Activated naive CD8-positive, alpha-beta T cell treated with anti-CD3 and anti-CD28 coated beads, Interleukin-2, amount 50 U/mL, for 24 hours (primary cell): ENCODE results near the gene SNAI1.
"Not testable (repeated sequence)": the region's sequence is repeated elsewhere in the genome, so short reads cannot be mapped to it uniquely, and the experiment has no call there.

Experiments used
- ATAC-seq: fragments of 150-1000 bp; cut with Tn5 transposase; one replicate; pipeline ENCODE4 v1.10.0; 2021
- DNase-seq: peaks from one replicate; pipeline ENCODE4 v3.0.0; 2021
- H3K27ac Mint-ChIP-seq: one replicate; pipeline ENCODE4 v1.8.0; 2021; ENCODE audit warnings: mild to moderate bottlenecking, mixed read lengths
- H3K27me3 Mint-ChIP-seq: one replicate; pipeline ENCODE4 v1.8.0; 2021; ENCODE audit warnings: mixed read lengths
- H3K36me3 Mint-ChIP-seq: one replicate; pipeline ENCODE4 v1.8.0; 2021; ENCODE audit warnings: low read depth, mixed read lengths
- H3K4me1 Mint-ChIP-seq: one replicate; pipeline ENCODE4 v1.8.0; 2021; ENCODE audit warnings: mixed read lengths
- H3K4me3 Mint-ChIP-seq: one replicate; pipeline ENCODE4 v1.8.0; 2021; ENCODE audit warnings: mild to moderate bottlenecking, moderate library complexity, mixed read lengths
- H3K9me3 Mint-ChIP-seq: one replicate; pipeline ENCODE4 v1.8.0; 2021; ENCODE audit warnings: mixed read lengths

Gene SNAI1

DNA sequence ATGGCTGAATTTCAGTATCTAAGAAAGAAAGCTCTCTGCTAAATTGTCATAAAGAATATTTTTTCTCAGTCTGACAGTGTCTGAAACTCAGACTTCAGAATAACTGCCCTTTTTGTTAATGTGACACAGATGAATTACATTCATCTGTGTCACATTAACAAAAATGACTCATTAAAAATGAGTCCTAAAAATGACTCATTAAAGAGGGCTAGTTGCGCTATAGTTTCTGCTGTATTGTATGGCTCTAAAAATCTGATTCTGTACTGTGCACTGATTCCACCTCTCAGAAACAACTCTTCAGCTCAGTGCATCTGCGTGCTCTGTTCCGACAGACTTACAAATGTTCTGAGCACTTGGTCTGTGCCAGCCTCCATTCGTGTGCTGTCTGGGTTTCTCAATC is 31.6 kb upstream of the SNAI1 start:
- H3K27ac Mint-ChIP-seq: peak overlapping the region; percentile 56
- no peak for DNase-seq
- H3K4me1 Mint-ChIP-seq: peaks cover 15% of the 10 kb centered on the region
- peak; percentile 84 for ATAC-seq
- H3K9me3 Mint-ChIP-seq: no peaks in the 10 kb centered on the region
- no peak overlapping the region for H3K4me3 Mint-ChIP-seq
- no peaks in the 10 kb centered on the region for H3K27me3 Mint-ChIP-seq
- H3K36me3 Mint-ChIP-seq: peaks cover 63% of the 10 kb centered on the region

DNA sequence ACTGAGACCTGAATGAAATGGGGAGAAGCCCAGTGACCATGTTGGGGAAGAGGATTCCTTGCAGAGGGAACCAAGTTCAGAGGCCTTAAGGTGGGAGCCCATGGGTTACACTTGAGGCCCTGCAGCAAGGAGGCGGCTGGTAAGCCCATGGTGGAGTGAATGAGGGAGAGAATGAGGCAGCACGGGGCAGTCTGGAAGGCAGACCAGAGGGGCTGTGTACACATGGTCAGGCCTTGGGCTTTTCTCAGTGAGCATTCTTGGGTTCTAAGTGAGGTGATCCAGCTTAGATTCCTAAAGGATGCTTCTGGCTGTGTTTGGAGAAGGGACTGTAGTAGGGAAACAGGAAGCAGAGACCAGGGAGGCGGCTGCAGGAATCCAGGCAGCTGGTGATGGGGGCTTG is 27.6 kb upstream of the SNAI1 start:
- Mint-ChIP-seq H3K4me3 (no peak overlapping the region), H3K36me3 (peaks cover 48% of the 10 kb centered on the region), H3K27me3 (no peaks in the 10 kb centered on the region), H3K27ac (peak overlapping the region; percentile 3), H3K9me3 (no peaks in the 10 kb centered on the region), H3K4me1 (peaks cover 30% of the 10 kb centered on the region)
- ATAC-seq: no peak
- DNase-seq: no peak

DNA sequence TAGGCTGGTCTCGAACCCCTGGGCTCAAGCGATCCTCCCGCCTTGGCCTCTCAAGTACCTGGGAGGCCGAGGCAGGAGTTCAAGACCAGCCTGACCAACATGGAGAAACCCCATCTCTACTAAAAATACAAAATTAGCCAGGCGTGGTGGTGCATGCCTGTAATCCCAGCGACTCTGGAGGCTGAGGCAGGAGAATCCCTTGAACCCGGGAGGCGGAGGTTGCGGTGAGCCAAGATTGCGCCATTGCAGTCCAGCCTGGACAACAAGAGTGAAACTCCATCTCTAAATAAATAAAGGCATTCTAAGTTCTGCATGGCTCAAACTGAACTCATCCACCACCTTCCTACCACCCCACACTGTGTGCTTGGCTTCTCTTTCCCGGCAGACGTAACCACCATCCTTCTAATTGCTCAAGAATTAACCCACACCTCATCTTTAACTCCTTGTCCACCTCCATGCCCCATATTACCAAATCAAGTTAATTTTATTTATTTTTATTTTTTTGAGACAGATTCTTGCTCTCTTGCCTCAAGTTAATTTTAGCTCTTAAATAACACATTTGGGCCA is 26.9 kb upstream of the SNAI1 start:
- H3K27me3 Mint-ChIP-seq, H3K9me3 Mint-ChIP-seq, H3K4me3 Mint-ChIP-seq, ATAC-seq, DNase-seq, H3K27ac Mint-ChIP-seq: not testable (repeated sequence)
- Mint-ChIP-seq H3K4me1 (peaks cover 24% of the 10 kb centered on the region), H3K36me3 (peaks cover 40% of the 10 kb centered on the region)

DNA sequence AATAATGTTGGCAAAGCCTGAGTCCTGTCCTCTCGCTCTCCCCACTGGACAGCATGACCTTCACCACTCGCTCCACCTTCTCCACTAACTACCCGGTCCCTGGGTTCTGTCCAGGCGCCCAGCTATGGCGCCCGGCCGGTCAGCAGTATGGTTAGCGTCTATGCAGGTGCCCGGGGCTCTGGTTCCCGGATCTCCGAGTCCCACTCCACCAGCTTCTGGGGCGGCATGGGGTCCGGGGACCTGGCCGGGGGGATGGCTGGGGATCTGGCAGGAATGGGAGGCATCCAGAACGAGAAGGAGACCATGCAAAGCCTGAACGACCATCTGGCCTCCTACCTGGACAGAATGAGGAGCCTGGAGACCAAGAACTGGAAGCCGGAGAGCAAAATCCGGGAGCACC is 26.1 kb upstream of the SNAI1 start:
- no peak overlapping the region for H3K27ac Mint-ChIP-seq
- DNase-seq (no peak), ATAC-seq (no peak)
- H3K9me3 Mint-ChIP-seq: no peaks in the 10 kb centered on the region
- H3K4me1 Mint-ChIP-seq: peaks cover 19% of the 10 kb centered on the region
- H3K36me3 Mint-ChIP-seq: peaks cover 36% of the 10 kb centered on the region
- no peak overlapping the region for H3K4me3 Mint-ChIP-seq
- H3K27me3 Mint-ChIP-seq: no peaks in the 10 kb centered on the region

DNA sequence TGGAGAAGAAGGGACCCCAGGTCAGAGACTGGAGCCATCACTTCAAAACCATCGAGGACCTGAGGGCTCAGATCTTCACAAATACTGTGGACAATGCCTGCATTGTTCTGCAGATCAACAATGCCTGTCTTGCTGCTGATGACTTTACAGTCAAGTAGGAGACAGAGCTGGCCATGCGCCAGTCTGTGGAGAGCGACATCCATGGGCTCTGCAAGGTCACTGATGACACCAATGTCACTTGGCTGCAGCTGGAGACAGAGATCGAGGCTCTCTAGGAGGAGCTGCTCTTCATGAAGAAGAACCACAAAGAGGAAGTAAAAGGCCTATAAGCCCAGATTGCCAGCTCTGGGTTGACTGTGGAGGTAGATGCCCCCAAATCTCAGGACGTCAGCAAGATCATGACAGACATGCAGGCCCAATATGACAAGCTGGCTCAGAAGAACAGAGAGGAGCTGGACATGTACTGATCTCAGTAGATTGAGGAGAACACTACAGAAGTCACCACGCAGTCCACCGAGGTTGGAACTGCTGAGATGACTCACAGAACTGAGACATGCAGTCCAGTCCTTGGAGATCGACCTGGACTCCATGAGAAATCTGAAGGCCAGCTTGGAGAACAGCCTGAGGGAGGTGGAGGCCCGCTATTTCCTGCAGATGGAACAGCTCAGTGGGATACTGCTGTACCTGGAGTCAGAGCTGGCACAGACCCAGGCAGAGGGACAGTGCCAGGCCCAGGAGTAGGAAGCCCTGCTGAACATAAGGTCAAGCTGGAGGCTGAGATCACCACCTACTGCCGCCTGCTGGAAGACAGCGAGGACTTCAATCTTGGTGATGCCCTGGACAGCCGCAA is 25.5 kb upstream of the SNAI1 start:
- Mint-ChIP-seq H3K36me3 (peaks cover 33% of the 10 kb centered on the region), H3K4me1 (peaks cover 19% of the 10 kb centered on the region), H3K27ac (peak overlapping the region; percentile 59)
- DNase-seq, H3K27me3 Mint-ChIP-seq, ATAC-seq, H3K9me3 Mint-ChIP-seq, H3K4me3 Mint-ChIP-seq: not testable (repeated sequence)

DNA sequence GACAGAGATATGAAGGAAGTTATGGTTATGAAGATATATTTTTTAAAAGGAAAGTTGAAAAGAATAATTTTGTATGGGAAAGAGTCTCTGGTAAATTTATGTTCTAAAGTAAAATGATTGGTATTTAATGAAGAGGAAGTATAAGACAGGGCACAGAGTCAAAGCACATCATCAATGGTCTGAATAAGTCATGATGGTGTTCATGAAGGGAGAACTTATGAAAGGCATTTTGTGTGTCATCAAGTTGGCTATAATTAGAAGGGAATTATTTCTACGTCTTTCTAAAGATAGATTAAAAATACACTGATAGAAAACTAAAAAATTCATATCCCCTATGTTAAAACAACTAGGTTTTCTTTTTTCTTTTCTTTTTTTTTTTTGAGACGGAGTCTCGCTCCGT is 21.4 kb upstream of the SNAI1 start:
- Mint-ChIP-seq H3K36me3 (peaks cover 14% of the 10 kb centered on the region), H3K4me3 (no peak overlapping the region), H3K27ac (no peak overlapping the region), H3K4me1 (peaks cover 19% of the 10 kb centered on the region), H3K27me3 (no peaks in the 10 kb centered on the region), H3K9me3 (no peaks in the 10 kb centered on the region)
- DNase-seq: no peak
- no peak for ATAC-seq

DNA sequence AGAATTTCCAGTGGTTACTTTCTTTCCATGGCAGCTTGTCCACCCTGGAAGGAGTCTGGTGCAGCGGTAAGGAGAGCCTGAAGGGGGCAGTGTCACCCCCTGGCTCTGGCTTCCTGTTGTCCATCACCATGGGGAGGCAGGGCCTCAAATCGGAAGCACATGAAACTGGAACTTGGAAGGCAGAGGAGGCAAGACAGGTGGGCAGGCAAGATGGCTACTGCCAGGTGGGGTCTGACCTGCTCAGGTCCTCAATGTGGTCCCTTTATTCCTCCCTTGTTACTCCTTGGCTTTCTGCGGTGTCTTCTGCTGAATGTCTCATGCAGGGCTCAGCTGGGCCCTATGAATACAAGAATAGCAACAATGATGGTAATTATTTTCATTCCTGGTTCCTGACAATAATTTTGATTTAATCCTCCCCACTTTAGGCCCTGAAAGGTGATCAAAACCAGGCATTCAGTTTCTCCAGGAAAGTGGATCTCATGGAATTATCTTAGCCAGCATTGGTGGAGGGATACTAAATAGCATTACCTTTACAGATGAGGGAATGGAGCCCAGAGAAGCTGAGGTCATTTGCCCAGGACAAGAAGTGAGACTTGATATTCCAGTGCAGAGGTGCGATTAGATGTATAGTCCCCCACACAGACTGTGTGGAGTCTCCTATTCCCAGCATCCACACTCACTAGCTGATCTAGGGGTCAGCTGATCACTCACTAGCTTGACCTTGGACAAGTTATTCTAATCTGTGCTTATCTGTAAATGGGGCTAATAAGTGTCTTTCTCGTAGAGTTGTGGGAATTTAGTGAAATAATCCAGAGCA is 17.6 kb upstream of the SNAI1 start:
- ATAC-seq (peak; percentile 49), DNase-seq (no peak)
- Mint-ChIP-seq H3K4me1 (no peaks in the 10 kb centered on the region), H3K4me3 (no peak overlapping the region), H3K36me3 (no peaks in the 10 kb centered on the region), H3K27ac (no peak overlapping the region), H3K27me3 (no peaks in the 10 kb centered on the region), H3K9me3 (no peaks in the 10 kb centered on the region)

DNA sequence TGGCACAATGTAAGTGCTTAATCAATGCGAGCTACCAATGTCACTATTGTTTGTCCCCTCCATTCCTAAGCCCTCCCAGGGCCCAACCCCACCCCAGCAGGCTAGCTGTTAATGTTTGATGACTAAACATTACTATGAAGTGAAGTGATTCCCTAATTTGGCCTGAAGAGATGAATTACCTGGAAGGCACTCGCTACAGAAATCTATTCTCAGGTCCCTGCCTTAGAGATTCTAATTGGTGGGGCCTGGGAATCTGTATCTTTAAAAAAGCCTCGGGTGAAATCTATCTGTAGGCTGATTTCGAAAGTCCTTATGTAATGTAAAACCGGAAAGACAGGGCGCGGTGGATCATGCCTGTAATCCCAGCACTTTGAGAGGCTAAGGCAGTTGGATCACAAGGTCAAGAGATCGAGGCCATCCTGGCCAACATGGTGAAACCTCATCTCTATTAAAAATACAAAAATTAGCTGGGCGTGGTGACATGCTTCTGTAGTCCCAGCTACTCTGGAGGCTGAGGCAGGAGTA is 16.9 kb upstream of the SNAI1 start:
- H3K4me1 Mint-ChIP-seq: no peaks in the 10 kb centered on the region
- ATAC-seq: no peak
- no peak overlapping the region for H3K4me3 Mint-ChIP-seq
- H3K9me3 Mint-ChIP-seq: no peaks in the 10 kb centered on the region
- no peaks in the 10 kb centered on the region for H3K27me3 Mint-ChIP-seq
- H3K27ac Mint-ChIP-seq: no peak overlapping the region
- no peak for DNase-seq
- no peaks in the 10 kb centered on the region for H3K36me3 Mint-ChIP-seq

DNA sequence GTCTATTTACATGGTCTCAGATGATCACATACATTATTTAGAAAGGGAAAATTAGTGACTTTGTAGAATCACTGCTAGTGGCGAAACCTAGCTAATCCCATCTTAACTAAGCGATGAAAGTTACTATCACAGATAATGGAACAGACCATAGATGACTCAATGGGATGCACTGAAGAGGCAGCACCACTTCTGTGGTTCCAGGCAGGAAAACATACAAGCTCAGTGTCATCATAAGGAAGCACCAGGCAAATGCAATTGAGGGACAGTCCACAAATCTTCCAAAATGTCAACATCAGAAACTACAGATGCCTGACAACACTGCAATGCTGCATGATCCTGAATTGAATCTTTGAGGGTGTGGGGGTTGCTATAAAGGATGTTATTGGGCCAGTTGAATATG is 15.9 kb upstream of the SNAI1 start:
- Mint-ChIP-seq H3K4me3 (no peak overlapping the region), H3K27ac (no peak overlapping the region), H3K4me1 (no peaks in the 10 kb centered on the region), H3K27me3 (no peaks in the 10 kb centered on the region), H3K36me3 (no peaks in the 10 kb centered on the region), H3K9me3 (no peaks in the 10 kb centered on the region)
- DNase-seq (no peak), ATAC-seq (no peak)

DNA sequence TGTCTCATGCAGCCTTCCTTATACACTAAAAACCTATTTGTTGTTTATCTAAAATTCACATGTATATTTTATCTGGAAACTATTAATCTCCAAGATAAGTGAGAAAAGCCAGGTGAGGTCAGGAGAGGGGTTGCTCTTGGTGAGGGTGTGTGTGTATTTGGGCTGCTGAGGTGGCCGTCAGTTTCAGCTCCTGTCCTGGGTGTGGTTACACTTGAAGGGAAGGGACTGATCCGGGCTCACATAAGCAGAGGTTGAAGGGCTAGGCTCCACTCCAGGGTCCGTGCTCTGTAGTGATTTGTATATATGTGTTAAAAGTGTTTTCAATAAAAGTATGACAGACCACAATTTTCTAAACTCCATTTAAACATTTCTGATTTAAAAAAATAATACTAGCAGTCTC is 13.5 kb upstream of the SNAI1 start:
- Mint-ChIP-seq H3K36me3 (no peaks in the 10 kb centered on the region), H3K4me1 (no peaks in the 10 kb centered on the region), H3K9me3 (no peaks in the 10 kb centered on the region), H3K4me3 (no peak overlapping the region), H3K27me3 (no peaks in the 10 kb centered on the region), H3K27ac (no peak overlapping the region)
- DNase-seq: no peak
- ATAC-seq: no peak

DNA sequence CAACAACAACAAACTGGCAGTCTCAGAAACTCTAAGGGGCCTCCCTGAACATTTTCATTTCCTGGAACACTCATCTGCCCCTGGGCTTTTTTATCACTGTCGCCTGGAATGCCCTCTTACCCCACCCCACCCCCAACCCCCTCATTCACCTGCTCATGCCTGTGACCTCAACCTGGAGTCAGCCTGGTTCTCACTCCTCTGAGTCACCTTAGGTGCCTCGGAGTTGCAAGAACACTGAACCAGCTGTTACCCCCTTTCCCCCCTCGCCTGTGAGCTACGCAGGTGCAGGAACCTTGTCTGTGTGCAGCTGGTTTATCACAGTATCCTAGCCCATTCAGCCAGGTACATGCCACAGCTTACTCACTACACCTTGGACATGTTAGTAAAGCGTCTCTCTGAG is 12.8 kb upstream of the SNAI1 start:
- no peaks in the 10 kb centered on the region for H3K4me1 Mint-ChIP-seq
- no peak for DNase-seq
- ATAC-seq: no peak
- H3K27me3 Mint-ChIP-seq: no peaks in the 10 kb centered on the region
- no peak overlapping the region for H3K4me3 Mint-ChIP-seq
- no peaks in the 10 kb centered on the region for H3K36me3 Mint-ChIP-seq
- H3K27ac Mint-ChIP-seq: no peak overlapping the region
- no peaks in the 10 kb centered on the region for H3K9me3 Mint-ChIP-seq

DNA sequence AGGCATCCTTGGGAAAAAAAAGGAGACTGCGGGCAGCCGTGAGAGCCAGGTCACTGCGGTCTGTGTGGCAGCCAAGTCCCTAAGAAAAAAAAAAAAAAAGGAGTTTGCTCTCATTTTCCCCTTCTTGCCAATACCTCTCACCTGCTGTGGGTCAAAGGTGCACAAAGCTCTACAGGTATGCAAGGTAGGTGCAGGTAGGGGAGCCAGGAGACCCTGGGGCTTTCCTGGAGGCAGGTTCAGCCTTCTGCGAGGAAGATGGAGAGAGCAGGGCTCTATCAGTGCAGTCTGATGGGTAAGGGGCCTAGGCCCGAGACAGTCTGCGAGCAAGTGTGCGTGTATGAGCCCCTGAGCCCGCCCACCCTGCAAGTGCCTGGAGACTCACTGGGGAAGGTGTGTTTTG is 12.3 kb upstream of the SNAI1 start:
- Mint-ChIP-seq H3K27me3 (no peaks in the 10 kb centered on the region), H3K27ac (no peak overlapping the region), H3K9me3 (no peaks in the 10 kb centered on the region), H3K36me3 (no peaks in the 10 kb centered on the region), H3K4me3 (no peak overlapping the region), H3K4me1 (no peaks in the 10 kb centered on the region)
- DNase-seq (no peak), ATAC-seq (no peak)

DNA sequence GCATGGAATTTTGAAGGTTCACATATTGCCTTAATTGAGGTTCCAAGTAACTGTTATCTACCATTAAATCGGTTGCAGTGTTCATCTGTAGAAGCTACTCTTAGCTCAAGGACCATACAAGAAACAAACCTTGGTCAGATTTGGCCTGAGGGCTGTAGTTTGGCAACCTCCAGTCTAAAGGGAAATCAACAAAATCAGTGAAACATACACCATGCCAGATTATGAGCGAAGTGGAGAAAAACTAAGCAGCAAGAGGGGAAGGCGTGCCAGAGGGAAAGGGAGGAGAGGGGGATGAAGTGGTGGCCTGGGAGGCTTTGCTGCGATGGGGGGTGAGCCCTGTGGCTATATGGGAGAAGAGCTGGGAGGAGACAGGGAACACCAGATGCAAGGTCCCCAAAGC is 8.8 kb upstream of the SNAI1 start:
- Mint-ChIP-seq H3K36me3 (no peaks in the 10 kb centered on the region), H3K27ac (no peak overlapping the region), H3K27me3 (no peaks in the 10 kb centered on the region), H3K4me3 (no peak overlapping the region), H3K4me1 (peaks cover 2% of the 10 kb centered on the region), H3K9me3 (no peaks in the 10 kb centered on the region)
- no peak for ATAC-seq
- DNase-seq: no peak

DNA sequence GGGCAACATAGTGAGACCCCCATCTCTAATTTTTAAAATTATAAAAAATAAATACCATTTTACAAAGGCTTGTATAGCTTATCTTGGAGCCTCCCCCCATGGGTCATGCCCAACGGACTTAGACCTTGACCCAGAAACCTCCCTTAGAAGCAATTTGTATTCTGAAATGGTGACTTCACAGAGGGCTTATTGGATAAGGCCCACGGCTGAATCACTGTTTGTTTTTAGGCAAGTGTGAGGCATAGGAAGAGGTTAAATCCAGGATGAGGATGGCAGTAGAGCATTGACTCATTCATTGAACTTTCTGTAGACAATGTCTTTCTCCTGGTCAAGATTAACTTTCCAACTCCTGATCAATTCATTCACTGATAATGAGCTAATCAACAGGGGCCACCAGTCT is 6.2 kb upstream of the SNAI1 start:
- DNase-seq (no peak), ATAC-seq (no peak)
- Mint-ChIP-seq H3K36me3 (no peaks in the 10 kb centered on the region), H3K27me3 (peaks cover 4% of the 10 kb centered on the region), H3K9me3 (no peaks in the 10 kb centered on the region), H3K4me1 (peaks cover 15% of the 10 kb centered on the region), H3K27ac (no peak overlapping the region), H3K4me3 (no peak overlapping the region)

DNA sequence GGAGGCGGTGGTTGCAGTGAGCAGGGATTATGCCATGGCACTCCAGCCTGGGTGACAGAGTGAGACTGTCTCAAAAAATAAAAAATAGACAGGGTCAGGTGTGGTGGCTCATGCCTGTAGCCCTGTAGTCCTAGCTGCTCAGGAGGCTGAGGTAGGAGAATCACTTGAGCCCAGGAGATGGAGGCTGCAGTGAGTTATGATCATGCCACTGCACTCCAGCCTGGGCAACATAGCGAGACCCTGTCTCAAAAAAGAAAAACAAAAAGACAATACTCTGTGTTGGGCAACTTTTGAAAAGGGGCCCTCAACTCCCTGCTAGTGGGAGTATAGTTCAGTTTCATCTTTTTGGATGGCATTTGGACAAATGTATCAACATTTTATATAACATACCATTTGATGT is 5.0 kb upstream of the SNAI1 start:
- peaks cover 10% of the 10 kb centered on the region for H3K27me3 Mint-ChIP-seq
- not testable (repeated sequence) for H3K4me3 Mint-ChIP-seq, H3K9me3 Mint-ChIP-seq, H3K36me3 Mint-ChIP-seq, DNase-seq, H3K27ac Mint-ChIP-seq, ATAC-seq
- H3K4me1 Mint-ChIP-seq: peaks cover 20% of the 10 kb centered on the region
